ENCODE data around the gene ACSS1. TPM values are rescaled to one million over a fixed set of nuclear protein-coding genes. Genes with fewer than 3 reads are reported as not detected.

The ACSS1 gene
- total and polyA plus RNA-seq, 8 donors, result 26.6 to 44.3 (median 42.3) TPM

- DNase-seq (no peak), ATAC-seq (no peak)
- peaks cover 44 to 83% of the 10 kb centered on the region in 2 donors for H3K27me3 ChIP-seq
- no peaks in the 10 kb centered on the region for H3K9me3 ChIP-seq
- H3K27ac ChIP-seq, result no peak overlapping the region
- H3K4me1 ChIP-seq, result peaks cover 3 to 9% of the 10 kb centered on the region in 2 donors
- TF ChIP-seq, protein P1, sequence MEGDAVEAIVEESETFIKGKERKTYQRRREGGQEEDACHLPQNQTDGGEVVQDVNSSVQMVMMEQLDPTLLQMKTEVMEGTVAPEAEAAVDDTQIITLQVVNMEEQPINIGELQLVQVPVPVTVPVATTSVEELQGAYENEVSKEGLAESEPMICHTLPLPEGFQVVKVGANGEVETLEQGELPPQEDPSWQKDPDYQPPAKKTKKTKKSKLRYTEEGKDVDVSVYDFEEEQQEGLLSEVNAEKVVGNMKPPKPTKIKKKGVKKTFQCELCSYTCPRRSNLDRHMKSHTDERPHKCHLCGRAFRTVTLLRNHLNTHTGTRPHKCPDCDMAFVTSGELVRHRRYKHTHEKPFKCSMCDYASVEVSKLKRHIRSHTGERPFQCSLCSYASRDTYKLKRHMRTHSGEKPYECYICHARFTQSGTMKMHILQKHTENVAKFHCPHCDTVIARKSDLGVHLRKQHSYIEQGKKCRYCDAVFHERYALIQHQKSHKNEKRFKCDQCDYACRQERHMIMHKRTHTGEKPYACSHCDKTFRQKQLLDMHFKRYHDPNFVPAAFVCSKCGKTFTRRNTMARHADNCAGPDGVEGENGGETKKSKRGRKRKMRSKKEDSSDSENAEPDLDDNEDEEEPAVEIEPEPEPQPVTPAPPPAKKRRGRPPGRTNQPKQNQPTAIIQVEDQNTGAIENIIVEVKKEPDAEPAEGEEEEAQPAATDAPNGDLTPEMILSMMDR (IDR thresholded peaks at IDR 0.05), result no peak
- intact Hi-C loops (cut with DNase I), result no loop called here
- H3K36me3 ChIP-seq, result no peaks in the 10 kb centered on the region
- H3K4me3 ChIP-seq, result no peak overlapping the region
Observed at GRCh38 chr20:25087186-25087929, 29.4 kb upstream of the ACSS1 start.

DNA sequence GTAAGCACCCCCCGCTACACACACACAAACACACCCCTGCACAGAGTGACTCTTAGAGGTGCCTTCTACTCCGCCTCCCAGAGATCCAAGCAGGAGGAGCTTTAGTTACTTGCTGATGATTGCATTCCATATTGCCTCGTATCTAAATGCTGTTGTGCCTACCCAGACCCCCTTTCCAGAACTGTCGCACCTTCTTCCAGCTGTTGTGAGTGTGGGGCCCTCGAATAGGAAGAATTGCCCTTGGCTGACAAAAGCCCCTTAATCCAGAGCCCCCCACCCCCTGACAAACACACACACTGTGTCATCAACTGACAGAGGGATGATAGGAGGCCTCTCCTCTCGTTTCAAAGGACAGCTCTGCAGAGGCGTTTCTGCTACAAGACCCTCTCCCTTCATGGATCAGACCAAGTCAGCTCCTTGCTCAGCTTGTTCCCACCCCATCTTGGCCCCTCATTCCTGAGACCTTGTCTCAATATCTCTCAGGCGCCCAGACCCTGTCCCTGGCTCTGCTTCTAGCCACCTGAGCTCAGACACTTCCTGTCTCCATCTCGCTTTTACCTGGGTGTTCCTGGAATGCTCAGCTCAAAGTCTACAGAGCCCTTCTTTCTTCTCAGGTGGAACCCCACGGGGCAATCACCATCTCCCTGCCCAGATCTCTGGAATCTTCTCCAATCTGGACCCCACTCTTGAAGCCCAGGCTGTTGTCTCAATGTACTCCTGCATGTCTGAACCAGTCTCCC lies 28.0 kb upstream of the ACSS1 start:
- ATAC-seq, result no peak
- intact Hi-C loops (cut with DNase I), result no loop called here

GRCh38 chr20:25084626-25085187 lies 26.8 kb upstream of the ACSS1 start:
- DNase-seq, result peak in 1 of 4 donors; percentile 58
- Histone ChIP-seq H3K4me1 (peaks cover 3 to 17% of the 10 kb centered on the region in 2 donors), H3K27me3 (peaks cover 71 to 93% of the 10 kb centered on the region in 2 donors), H3K27ac (no peak overlapping the region), H3K9me3 (no peaks in the 10 kb centered on the region), H3K36me3 (no peaks in the 10 kb centered on the region), H3K4me3 (no peak overlapping the region)
- intact Hi-C loops (cut with DNase I), result no loop called here
- TF ChIP-seq, protein P1 (IDR thresholded peaks at IDR 0.05), result no peak
- ATAC-seq, result no peak

More for the DNA sequence above, 28.0 kb upstream of the ACSS1 start:
- TF ChIP-seq, protein P1 (IDR thresholded peaks at IDR 0.05), result no peak
- Histone ChIP-seq H3K4me3 (no peak overlapping the region), H3K4me1 (peaks cover 3 to 17% of the 10 kb centered on the region in 2 donors), H3K36me3 (no peaks in the 10 kb centered on the region), H3K9me3 (no peaks in the 10 kb centered on the region), H3K27ac (no peak overlapping the region), H3K27me3 (peaks cover 59 to 93% of the 10 kb centered on the region in 2 donors)
- no peak for DNase-seq

DNA sequence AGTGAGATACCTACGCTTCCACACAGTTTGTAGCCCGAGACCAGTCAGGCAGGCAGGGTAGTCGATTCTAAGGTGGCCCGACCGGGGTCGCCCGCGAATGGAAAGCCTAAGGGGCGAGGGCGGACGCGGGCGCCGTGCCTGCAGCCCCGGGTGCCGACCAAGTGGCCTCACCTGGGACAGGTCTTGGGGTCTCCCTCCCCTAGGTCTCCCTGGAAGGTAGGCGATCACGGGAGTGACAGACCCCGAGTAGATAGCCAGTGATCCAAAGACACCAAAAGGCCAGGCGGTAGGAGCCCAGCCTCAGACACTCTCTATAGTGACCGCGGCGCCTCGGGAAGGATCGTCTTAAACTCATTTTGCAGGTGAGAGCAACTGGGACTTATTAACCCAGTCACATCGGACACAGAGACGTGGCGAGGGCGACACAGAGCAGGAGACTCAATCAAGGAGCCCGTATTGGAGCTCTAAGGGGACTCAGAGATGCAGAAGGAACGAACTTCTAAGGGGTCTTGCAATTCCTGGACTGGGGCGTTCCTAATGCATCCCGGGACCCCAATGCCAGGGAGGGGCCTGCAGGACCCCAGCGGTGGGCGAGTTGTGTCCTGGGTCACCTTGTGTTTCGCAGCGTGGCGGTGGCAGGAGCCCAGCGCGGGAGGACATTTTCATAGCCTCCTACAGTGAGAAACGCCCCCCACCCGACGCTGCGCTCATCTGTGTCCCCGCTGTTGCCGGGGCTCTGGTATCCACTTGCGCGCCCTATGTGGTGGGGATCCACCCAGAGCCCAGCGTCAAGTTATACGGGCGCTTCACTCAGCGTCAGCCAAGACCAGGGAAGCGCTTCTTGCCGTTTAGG lies 26.1 kb upstream of the ACSS1 start:
- H3K36me3 ChIP-seq, result no peaks in the 10 kb centered on the region
- peaks cover 77 to 96% of the 10 kb centered on the region in 2 donors for H3K27me3 ChIP-seq
- TF ChIP-seq, protein P1 (IDR thresholded peaks at IDR 0.05), result peak in 1 of 2 donors; percentile 15
- H3K9me3 ChIP-seq, result no peaks in the 10 kb centered on the region
- peaks cover 3 to 17% of the 10 kb centered on the region in 2 donors for H3K4me1 ChIP-seq
- no peak overlapping the region for H3K4me3 ChIP-seq
- intact Hi-C loops (cut with DNase I), result no loop called here
- peak in 1 of 4 donors; percentile 63 for DNase-seq
- no peak overlapping the region for H3K27ac ChIP-seq
- peak; percentile 77 for ATAC-seq
